T-helper 9 cell (primary cell): ENCODE data around the gene TMC5.

Experiments used
- DNase-seq: peaks from one replicate; pipeline ENCODE4 v3.0.0-alpha.2; 2020

The TMC5 gene

GRCh38 chr16:19463468-19464315 is 46.0 kb downstream of the TMC5 start:
- no peak for DNase-seq

GRCh38 chr16:19468300-19468699 is 50.6 kb downstream of the TMC5 start:
- no peak for DNase-seq

GRCh38 chr16:19472482-19472881 is 54.8 kb downstream of the TMC5 start:
- DNase-seq, result no peak

- DNase-seq, result no peak
Measured at GRCh38 chr16:19474617-19475016, 56.9 kb downstream of the TMC5 start.

GRCh38 chr16:19478505-19478904 is 60.8 kb downstream of the TMC5 start:
- no peak for DNase-seq

GRCh38 chr16:19479302-19479721 is 61.6 kb downstream of the TMC5 start:
- DNase-seq, result no peak

GRCh38 chr16:19481296-19481695 is 63.6 kb downstream of the TMC5 start:
- no peak for DNase-seq

GRCh38 chr16:19481769-19482168 is 64.1 kb downstream of the TMC5 start:
- DNase-seq, result no peak

GRCh38 chr16:19482291-19482690 is 64.6 kb downstream of the TMC5 start:
- DNase-seq, result no peak

- no peak for DNase-seq
Measured at GRCh38 chr16:19484096-19484495, 66.4 kb downstream of the TMC5 start.

GRCh38 chr16:19485611-19486010 is 67.9 kb downstream of the TMC5 start:
- DNase-seq, result no peak

GRCh38 chr16:19486051-19486450 is 68.4 kb downstream of the TMC5 start:
- DNase-seq, result no peak

- DNase-seq, result no peak
Measured at GRCh38 chr16:19486750-19487325, 69.2 kb downstream of the TMC5 start.

- DNase-seq, result no peak
Measured at GRCh38 chr16:19488213-19488640, 70.5 kb downstream of the TMC5 start.

- no peak for DNase-seq
Measured at GRCh38 chr16:19490619-19491018, 72.9 kb downstream of the TMC5 start.

- no peak for DNase-seq
Measured at GRCh38 chr16:19497176-19497575, 79.5 kb downstream of the TMC5 start.

GRCh38 chr16:19499006-19499405 is 81.3 kb downstream of the TMC5 start:
- DNase-seq, result no peak

- DNase-seq, result no peak
Measured at GRCh38 chr16:19499481-19499880, 81.8 kb downstream of the TMC5 start.

- DNase-seq, result peak; percentile 61
Measured at GRCh38 chr16:19502395-19503131, 84.9 kb downstream of the TMC5 start.

GRCh38 chr16:19503461-19504075 is 85.9 kb downstream of the TMC5 start:
- DNase-seq, result no peak

- DNase-seq, result no peak
Measured at GRCh38 chr16:19505600-19506303, 88.1 kb downstream of the TMC5 start.

- no peak for DNase-seq
Measured at GRCh38 chr16:19506965-19507364, 89.3 kb downstream of the TMC5 start.

GRCh38 chr16:19507867-19508266 is 90.2 kb downstream of the TMC5 start:
- DNase-seq, result no peak
